Stimulated activated naive CD4-positive, alpha-beta T cell (primary cell): ENCODE data around the gene CAVIN2.
"Not testable (repeated sequence)": the region's sequence is repeated elsewhere in the genome, so short reads cannot be mapped to it uniquely, and the experiment has no call there.

Experiments used
- DNase-seq, 6 experiments: peaks; one replicate each; lab custom pipeline; 2025; lab: John Stamatoyannopoulos, UW

CAVIN2 gene

GRCh38 chr2:191799526-191799925 lies 47.4 kb downstream of the CAVIN2 start:
- DNase-seq, result no peak

DNA sequence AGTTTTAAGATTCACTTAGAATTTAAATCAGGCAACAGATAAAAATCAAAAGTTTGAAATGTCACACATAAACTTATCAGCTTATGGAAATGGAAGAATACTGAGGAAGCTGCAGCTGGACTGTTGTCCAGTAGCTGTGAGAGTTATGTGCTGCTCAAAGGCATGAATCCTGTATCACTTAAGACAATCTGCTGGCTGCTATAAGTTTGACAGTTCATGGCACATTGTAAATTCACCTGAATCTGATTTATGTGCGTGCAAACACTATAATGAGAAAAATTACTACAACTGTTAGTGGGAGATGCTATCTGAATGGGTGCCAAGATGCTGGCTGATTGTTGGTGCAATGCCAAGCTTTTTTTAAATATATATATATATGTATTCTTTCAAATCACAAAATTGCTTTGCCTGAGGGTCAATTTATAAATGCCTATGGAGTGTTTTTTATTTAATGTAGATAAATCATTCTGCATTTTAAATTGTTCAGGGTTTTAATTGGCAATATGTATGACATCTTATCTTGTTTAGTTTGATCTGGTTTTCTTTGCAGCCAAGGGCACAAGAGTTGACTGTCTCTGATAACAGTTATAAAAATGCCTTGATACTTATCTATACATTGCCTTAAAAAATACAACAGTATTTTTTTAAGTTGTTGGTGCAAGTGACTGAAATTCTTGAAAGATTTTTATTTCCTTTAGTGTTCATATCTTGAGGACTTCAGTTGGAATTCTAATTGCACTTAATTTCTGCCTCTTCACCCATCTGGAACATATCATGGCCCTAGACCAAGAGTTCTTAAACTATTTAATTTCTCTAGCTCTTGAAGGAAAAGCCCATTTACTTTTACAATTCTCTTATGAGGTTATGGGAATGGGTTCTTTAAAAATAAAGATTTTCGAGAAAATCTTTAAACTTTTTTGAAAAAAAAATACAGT lies 48.7 kb downstream of the CAVIN2 start:
- no peak for DNase-seq

DNA sequence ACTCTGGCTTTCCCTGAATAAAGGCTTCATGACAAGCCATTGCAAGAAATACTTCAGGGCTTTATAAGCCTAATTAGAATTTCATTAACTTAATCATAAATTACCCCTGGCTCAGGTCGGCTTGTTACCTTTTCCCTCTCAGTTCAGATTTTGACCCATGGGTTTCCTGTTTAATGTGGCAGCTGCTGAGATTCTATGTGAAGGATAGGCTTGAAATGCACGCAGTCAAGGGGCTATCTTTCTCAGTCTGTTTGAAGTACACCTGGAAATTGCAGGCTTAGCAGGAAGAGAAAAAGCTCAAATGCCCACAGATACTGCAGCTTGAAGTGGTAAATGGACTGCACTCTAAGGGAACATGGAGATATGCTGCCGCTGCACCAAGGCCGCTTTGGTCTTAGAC lies 49.4 kb downstream of the CAVIN2 start:
- DNase-seq, result no peak

DNA sequence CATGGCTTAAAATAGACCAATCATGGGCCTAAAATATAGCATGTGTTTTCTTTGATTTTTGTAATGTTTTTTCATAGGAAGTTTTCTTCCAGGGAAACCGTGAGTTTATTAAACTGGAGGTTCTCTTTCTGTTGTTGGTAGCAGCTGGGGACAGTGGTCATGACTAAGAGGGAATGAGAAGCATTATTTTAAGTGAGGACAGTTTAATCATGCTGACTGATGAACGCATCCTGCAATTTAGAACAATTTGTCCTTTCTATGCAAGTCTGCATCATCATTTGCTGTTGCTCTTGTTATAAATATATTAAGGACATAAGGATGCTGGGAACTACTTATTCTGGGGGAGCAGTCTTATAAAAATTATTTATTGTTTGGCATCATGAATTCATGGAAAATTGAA lies 51.2 kb downstream of the CAVIN2 start:
- no peak for DNase-seq

DNA sequence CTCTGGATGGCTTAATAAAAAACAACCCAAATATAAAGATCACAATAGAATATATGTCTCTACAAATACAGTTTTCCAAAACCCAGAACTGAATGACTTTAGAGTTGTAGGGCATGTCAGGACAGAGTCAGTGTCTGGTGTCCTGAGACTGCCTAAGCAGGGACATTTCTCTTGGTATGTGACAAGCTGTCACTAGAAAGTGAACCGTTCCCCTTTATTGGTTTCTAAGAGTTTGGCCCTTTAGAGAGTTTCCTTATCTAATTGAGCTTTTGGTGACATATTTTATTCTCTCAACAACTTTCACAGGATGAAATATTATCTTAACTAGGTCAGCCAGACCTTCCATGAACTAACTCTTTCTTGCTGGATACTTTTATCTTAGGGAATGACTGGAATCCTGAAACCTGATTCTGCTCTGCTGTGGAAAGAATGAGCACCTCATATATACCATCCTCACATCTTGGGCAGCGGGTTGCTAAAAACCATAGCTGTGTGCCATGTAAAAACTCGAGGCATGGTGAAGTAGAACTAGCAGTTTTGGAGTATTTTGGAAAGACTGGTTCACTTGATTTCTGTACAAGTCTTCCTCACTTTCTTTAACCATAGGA lies 54.8 kb downstream of the CAVIN2 start:
- no peak for DNase-seq

- no peak for DNase-seq
These were observed 56.2 kb downstream of the CAVIN2 start for GRCh38 chr2:191790737-191791136.

DNA sequence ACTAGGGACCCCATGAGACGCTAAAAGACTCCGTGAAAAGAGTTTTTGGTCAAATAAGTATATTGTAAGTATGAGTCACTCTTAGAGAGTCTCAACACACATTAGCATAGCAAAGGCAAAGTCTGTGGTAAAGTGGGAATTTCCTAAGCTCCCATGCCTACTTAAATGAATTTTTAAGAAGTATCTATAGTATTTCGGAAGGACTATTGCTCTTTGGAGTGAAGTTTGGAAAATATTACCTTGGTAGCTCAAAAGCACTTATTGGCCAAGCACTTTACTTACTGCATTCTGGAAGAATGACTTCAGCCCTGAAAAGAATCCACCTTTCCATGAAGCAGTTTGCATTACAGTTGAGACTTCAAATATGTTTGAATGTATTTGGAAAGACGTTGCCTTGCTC lies 57.1 kb downstream of the CAVIN2 start:
- DNase-seq, result no peak

DNA sequence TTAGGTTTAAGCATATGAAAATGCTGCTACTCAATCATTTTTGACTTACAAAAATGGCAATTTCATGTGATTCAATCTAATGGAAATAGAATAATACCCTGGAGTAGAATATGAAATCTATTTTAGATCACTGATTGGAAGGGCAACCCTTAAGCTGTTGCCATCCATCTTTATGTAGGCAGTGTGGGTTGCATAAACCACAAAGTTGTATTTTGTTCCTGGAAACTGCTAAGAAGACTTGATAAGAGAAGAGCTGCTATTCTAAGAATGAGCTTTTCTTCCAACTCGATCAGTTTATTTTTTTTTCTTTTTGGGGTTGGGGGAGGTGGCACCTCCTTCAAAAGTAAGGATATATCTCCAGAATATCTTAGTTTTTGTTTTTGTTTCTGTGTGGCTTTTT lies 60.2 kb downstream of the CAVIN2 start:
- DNase-seq, result no peak

GRCh38 chr2:191785651-191786050 lies 61.2 kb downstream of the CAVIN2 start:
- DNase-seq, result not testable (repeated sequence)
